NCI-H1417 (cell line): Measurements from ENCODE around the gene FAM13C.
"Not testable (repeated sequence)": the region's sequence is repeated elsewhere in the genome, so short reads cannot be mapped to it uniquely, and the experiment has no call there.

Experiments
- DNase-seq, 3 experiments: peaks; one replicate each; lab custom pipeline; 2025; lab: John Stamatoyannopoulos, UW

FAM13C gene

DNA sequence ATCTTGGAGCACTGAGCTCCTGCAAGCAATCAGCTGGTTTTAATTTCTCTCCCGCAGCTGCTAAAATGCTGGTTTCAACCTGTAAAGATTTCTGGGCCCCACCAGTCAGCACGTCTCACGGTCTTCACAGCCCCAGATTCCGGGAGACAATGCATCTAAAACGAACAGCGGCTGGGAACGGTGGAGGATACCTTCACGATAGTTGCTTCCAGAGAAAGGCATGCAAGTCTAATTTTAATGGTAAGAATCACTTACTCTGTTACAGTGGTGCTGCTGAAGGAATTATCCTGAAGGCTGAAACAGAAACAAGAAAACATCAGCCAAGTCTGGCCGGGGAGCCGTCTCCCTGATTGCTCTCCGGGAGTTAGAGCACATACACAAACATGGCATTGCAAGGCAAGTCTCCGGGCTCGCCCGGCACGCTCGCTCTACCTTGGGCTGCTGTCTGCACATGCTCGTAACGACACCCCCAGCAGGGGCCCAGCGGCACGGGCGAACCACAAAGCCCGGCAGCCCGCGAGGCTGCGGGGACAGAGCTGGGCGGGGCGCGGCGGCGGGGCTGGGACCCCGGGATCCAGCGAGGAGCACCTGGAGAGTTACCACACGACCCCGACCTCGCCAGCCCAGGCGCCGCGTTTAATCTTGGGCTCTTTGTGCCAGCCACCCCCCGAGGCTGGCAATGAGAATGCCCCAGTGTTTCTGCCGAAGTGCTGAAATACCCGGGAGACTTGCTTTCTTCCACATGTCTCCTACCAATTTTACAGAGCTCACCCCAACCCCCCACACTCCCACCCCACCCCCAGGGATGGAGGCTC is at the start of gene FAM13C:
TSS of gene FAM13C (minus strand) at position 406 of the 815 bp plus-strand sequence. CDS start at position 317, 89 bp downstream.
- peak; percentile 69 to 90 (median 83) for DNase-seq

DNA sequence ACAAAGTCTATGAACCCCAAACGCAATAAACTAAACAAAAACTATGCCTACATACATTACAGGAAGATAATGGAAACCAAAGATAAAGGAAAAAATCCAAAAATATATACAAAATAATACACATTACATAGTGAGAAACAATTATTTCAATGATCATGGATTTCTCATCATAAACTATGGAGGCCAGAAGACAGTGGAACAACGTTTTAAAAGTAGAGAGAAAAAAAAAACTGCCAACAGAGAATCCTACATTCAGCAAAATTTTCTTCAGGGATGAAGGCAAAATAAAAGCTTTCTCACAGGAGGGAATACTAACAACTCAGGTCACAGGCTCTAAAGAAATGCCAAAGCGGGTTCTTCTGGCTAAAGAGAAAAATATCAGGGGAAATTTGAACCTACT is 42.9 kb upstream of the FAM13C start:
- no peak for DNase-seq

DNA sequence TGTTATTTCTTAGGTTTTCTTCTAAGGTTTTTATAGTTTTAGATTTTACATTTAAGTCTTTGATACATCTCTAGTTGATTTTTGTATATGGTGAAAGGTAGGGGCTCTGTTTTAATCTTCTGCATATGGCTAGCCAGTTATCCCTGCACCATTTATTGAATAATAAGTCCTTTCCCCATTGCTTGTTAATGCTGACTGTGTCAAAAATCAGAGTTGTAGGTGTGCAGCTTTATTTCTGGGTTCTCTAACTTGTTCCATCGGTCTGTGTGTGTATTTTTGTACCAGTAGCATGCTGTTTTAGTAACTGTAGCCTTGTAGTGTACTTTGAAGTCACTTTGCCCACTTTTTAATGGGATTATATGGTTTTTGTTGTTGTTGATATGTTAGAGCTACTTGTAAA is 37.9 kb upstream of the FAM13C start:
- no peak for DNase-seq

DNA sequence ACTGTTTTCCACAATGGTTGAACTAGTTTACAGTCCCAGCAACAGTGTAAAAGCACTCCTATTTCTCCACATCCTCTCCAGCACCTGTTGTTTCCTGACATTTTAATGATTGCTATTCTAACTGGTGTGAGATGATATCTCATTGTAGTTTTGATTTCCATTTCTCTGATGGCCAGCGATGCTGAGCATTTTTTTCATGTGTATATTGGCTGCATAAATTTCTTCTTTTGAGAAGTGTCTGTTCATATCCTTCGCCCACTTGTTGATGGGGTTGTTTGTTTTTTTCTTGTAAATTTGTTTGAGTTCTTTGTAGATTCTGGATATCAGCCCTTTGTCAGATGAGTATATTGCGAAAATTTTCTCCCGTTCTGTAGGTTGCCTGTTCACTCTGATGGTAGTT is 37.0 kb upstream of the FAM13C start:
- not testable (repeated sequence) for DNase-seq

DNA sequence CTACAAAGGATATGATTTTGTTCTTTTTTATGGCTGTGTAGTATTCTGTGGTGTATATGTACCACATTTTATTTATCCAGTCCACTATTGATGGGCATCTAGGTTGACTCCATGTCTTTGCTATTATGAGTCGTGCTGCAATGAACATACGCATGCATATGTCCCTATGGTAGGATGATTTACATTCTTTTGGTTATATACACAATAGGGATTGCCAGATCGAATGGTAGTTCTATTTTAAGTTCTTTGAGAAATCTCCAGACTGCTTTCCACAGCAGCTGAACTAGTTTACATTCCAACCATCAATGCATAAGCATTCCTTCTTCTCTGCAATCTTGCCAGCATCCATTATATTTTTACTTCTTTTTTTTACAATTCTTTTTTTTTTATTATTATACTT is 35.6 kb upstream of the FAM13C start:
- DNase-seq, result no peak

DNA sequence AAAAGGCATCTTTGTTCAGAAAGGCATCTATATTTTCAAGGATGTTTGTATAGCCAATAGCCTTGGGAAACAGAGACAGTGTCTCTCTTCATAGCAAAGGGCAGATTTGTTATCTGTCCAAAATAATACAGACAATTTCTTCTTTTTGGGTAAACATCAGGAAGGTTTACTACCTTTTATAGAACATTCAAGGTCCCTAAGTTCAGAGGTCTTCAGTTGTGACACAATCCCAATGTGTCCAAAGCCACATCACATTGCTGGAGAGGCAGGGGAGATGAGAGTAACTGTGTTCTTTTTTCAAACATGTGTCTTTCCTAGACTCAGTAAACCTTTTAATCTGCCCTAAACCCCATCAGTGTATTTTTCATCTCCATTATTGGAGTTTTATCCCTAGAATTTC is 33.6 kb upstream of the FAM13C start:
- no peak for DNase-seq

DNA sequence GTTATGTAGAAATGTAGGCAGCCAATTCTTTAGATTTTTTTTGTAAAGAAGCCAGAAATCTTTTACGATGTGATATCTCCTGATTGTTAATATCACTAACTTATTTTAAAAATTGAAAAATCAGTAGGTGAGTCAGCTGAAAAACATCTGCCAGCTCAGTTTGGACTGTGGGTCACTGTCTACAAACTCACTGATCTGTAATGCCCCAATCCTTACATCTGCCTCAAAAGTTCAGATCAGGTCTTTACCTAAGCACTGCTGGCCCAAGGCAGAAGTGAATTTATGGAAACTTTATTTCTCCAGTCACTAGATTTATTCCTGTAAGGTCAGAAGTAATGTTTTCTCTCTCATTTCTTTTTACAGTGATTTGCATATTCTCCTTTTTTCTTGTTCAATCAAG is 31.0 kb upstream of the FAM13C start:
- no peak for DNase-seq

DNA sequence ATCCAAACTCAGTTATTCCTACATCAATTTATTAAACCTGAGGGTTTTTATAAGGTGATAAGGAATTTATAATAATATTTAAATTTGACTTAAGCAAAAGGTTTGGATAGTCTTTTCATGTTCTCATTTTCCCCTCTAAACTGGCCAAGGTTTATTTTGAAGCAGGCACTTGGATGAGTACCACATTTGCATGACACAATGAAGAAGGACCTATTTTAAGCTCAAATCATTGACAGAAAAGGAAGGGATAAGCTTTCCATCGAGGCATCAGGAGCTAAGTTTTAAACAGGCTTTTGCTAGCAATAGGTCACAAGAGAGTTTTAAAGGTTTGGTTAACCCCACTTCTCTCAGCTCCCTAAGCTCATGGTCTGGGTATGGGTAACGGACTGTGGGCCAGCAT is 28.7 kb upstream of the FAM13C start:
- no peak for DNase-seq

DNA sequence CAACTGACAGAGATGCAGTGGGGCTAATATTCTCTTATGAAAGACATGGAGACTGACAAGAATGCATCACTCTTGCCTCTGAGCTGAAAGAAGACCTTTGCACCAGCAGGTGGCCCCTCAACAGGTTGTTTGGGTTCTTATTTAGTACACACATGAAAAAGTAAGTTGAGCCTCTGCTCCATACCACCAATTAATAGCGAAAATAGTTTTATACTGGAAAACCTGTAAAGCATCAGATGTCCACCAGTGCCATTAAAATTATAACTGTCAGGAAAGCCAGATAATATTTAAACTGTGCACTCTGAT is 26.3 kb upstream of the FAM13C start:
- DNase-seq, result no peak

DNA sequence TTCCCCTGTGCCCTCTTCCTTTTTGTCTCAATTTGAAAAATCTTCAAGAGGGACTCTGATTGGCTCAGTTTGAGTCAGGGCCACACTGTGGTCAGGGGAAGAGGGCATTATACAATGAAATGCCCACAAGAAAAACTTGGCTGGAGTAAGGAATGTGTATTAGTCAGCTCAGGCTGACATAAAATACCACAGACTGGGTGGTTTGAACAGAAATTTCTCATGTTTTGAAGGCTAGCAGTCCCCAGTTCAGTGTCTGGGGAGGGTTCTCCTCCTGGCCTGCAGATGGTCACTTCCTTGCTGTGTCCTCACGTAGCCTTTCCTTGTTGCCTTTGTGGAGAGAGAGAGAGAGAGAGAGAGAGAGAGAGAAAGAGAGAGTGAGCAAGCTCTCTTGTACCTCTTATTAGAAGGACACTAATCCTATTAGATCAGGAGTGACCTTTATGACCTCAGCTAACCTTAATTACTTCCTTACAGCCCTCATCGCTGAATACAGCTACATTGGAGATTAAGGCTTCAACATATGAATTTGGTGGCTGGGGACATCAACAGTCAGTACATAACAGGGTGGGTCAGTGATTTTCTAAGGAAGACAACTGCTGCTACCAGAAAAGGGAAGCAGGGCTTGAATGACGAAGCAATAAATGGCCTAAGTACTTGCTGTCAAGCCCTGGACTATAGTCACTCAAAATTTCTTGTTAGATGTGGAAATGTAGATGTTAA is 25.8 kb upstream of the FAM13C start:
- no peak for DNase-seq

DNA sequence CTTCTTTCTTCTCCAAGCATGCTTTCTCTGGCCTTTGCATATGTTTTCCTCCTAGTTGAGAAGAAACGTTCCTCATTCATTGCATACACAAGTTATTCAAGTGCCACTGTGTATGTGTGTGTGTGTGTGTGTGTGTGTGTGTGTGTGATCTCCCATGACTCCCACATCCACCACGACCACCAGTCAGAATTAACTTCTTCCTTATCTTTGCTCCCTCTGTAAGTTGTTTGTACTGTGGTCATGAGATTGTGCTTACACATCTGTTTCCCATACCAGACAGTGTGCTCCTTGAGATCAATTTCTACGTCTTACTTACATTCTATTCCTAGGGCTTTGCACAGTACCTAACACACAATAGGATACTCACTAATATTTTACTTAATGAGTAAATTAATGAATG is 22.4 kb upstream of the FAM13C start:
- DNase-seq, result no peak

DNA sequence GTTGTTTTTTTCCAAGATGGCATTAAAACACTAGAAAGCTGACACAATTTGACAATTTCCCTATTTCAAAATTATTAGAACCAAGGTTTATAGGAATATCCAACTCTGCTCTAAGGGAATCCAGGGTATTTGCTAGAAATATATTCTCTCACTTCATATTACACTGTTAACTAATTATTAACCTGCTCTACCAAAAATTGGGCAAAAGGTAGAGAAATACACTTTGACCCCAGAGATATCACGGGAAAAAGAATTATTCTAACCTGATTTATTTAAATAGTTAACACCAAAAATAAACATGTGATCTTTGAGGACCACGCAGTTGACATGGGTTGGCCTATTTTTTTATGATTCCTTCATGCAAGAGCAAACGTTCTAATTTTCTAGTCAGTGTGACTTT is 21.6 kb upstream of the FAM13C start:
- no peak for DNase-seq

DNA sequence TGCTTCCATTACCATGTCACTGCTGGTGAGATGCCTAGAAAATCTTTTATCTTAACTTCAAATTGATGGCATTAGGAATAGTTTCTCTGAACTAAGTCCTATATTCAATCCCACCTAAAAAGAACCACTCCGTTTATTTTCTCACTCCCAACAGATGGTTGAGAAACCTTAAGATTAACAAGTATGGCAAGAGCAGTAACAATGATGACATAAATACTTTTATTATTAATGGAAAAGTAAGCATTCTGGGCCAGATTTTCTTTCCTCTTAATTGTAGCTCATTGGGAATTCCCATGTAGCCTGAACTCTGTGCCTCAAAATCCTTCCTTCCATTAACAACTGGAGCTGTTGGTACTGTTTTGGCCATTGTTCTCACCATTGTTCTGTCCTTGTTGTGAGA is 21.1 kb upstream of the FAM13C start:
- DNase-seq, result no peak

DNA sequence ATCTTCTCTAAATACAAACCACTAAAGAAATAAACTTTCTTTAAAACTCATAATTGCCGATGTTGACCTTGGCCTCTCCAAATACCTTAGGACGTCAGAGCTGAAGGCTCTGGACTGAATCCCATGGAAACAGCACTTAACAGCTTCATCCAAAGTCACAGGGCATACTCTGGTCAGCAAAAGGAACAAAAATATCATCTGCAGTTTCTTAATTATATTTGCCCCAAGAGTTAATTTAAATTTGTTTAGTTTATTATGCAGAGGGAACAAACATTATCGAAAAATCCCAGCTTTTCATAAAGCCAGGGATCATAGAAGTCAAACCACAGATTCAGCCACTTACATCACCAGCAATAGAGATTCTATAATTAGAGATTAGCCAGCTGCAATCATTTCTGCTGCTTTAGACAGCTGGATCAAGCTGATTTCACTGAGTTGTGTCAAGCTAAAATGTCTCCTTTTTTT is 20.5 kb upstream of the FAM13C start:
- no peak for DNase-seq

DNA sequence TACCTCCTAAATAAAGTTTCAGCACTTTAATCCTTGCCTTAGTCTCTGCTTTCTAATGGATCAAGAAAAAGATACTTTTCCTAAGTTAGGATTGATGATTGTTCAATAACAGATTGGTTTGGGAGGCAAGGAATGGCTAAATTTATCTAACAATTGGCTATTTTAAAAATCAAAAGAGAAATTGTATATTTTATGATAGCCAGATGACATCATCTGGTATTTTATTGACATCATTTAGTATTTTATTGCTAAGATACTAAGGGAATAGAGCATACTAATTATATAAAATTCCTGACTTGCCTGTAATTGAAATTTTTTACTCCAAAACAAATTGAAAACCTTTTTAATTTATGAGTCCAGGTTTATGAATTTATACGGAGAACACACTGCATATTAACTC is 19.3 kb upstream of the FAM13C start:
- DNase-seq, result no peak

DNA sequence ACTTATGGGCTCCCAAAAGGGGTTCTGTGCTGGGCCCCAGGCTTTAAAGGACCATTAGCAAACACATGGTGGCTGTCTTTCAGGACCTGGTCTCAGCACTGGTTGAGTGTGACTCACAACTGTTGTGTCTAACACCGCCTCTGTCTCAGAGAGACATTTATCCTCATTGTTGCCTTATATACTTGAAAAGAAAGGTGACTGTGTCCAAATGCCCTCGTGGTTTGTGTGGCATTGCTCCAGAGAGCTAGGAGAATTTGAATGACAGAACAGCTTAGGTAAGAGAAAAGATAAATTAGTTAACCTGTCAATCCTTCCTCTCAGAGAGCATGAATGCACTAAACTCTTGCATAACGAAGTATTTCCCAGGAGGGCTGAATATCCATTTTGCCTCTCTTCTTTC is 14.5 kb upstream of the FAM13C start:
- no peak for DNase-seq

DNA sequence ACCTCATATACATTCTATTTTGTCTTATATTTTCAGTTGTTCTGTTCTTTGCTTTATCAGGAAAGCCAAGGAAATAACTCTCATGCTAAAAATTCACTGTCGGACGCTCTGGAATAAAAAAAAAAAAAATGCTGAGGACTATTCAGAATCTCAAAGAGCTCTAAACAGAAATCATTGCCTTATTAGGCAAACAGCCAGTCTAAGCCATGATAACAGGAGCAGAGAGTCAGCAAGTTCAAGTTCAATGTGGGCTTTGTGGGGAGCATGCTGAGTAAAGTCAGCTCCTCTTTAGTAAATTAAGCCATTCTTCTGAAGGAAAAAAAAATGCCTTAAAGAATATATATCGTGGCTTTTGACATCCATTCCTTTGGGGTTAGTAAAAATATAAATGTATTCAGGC is 13.6 kb upstream of the FAM13C start:
- no peak for DNase-seq

DNA sequence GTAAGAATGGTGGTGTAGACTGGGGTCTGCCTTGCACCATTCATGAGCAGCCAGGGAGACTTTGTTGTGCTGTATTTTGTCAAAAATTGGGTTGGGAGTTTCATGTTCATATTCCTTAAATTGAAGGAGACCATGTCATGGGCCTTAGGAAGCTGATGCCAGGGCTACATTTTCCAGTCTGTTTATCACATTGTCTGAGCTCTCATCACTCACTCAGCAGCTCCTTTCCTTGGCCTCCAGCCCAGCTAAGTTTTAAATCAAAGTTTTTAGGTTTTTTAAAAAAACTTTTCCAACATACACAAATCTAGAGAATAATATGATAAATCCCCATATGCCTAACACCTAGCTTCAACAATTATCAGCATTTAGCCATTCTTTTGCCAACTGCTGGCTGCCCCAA is 12.6 kb upstream of the FAM13C start:
- DNase-seq, result no peak

DNA sequence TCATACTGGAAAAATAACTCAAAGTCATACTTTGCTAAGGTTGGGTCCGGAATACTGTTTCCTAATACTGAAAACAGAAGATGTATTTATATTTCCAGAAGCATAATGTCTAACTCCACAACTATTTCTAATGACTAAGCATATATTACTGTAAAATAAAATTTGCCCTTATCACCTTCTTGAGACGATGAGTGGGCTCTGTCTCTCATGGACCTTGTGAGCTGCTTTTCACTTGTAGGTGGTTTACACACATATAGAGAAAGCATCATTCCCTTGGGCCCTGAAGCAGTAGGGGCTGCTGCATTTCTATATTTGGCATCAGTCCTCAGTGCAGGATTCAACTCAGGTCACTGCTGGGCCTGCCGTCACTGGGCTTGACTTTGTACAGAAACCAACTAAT is 10.7 kb upstream of the FAM13C start:
- DNase-seq, result no peak

DNA sequence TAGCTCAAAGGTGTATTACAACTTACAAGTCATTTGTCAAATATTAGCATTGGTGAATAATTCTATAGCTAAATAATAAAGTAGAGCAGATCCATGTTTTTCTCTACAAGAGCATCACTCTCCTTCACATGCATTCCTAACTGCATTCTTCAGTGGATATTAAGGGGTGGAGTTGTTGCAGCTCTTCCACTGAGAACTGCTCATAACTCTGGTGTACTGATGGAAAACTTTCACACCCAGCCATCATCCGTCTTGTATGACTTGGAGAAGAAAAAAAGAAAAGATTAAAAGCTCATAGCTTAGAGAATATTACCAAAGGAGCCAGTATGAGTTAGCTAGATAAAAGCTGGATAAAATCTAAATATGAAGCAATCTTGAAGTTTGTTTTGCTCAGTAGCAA is 10.2 kb upstream of the FAM13C start:
- no peak for DNase-seq

DNA sequence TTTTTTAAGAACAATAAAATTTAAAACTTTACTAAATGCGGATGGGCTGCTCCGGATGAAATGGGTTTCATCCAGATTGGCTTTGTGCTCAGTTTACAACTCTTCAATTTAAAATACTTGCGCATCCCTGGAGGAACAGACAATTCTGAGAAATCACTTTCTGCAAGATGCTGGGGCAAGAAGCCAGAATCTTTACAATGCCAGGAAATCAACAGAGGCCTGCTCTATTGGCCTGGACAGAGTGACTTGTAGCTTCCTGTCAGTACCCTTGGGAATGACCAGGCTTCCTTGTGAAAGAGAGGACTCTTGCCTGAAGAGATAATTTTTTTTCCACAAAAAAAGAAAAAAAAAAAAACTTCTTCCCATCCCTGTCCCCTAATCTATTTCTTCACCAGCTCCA is 3.9 kb upstream of the FAM13C start:
- DNase-seq, result no peak

DNA sequence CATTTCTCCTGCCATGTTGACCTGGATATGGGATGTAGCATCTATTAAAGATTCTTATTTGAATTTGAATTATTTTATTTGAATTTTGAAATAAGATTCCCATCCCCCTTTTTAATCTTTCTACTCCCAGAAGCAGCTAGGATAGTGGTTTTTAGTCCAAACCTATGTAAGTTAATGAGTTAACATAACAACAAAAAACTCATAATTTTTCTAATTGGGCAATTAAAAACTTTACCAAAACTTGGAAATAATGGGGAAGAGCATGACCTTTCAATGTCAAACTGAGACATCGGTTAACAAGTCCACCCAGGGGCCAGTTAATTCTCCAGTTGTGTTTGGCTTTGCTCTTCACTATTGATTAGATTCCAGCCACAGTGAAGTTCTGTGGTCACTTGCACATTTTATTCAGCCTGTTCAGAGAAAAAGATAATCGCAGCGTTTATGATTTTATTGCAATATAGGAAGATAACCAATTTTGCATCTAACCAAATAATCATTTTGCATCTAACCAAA is 1.2 kb upstream of the FAM13C start:
- peak in 1 of 3 experiments; percentile 28 for DNase-seq

DNA sequence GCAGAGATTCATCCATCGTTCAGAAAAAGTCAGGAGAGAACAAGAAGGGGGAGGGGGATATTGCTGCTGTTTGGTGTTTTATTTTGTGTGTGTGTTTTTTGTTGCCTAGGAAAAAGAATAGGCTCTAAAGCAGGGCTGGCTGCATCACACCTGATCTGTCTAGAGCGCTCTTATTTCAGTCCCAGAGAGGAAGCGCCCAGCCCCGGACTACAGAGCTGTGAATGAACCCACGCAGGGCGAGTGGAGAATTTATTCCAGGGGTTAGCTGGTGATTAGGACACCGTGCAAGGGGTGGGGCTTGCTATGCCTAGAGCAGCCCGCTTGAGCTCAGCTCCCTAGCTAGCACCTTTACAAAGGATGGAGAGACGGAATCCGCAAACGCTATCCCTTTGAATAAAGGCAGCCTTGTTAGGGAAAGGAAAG is 621 bp upstream of the FAM13C start:
- DNase-seq, result peak; percentile 48 to 85 (median 73)
